H9 (cell line): ENCODE data around the gene CEP131. TPM values are rescaled to one million over a fixed set of nuclear protein-coding genes. Genes with fewer than 3 reads are reported as not detected.

Source experiments
- DNase-seq: peaks from one replicate; pipeline ENCODE4 v3.0.0-alpha.2; 2017
- H2AFZ ChIP-seq: one replicate; pipeline ENCODE4 v1.6.1; 2013; ENCODE audit warnings: mild to moderate bottlenecking, low read length, control low read depth, moderate library complexity
- H2AK5ac ChIP-seq: 2 replicates; pipeline ENCODE4 v1.6.1; 2013; ENCODE audit warnings: low read length, control low read depth, mixed read lengths; ENCODE audit not compliant: insufficient read length
- H2BK120ac ChIP-seq: one replicate; pipeline ENCODE4 v1.6.1; 2013; ENCODE audit warnings: low read depth, mild to moderate bottlenecking, low read length, control low read depth, inconsistent platforms; ENCODE audit not compliant: poor library complexity, severe bottlenecking
- H2BK12ac ChIP-seq: 2 replicates; pipeline ENCODE4 v1.6.1; 2013; ENCODE audit warnings: low read length, control low read depth, mixed read lengths, low read depth; ENCODE audit not compliant: insufficient read length
- H2BK15ac ChIP-seq: 2 replicates; pipeline ENCODE4 v1.6.1; 2013; ENCODE audit warnings: low read depth, low read length, control low read depth
- H2BK20ac ChIP-seq: one replicate; pipeline ENCODE4 v1.6.1; 2013; ENCODE audit warnings: low read depth, mild to moderate bottlenecking, low read length, control low read depth, inconsistent platforms; ENCODE audit not compliant: poor library complexity, severe bottlenecking
- H2BK5ac ChIP-seq: 2 replicates; pipeline ENCODE4 v1.6.1; 2013; ENCODE audit warnings: low read length, control low read depth, mixed read lengths; ENCODE audit not compliant: insufficient read length
- H3K14ac ChIP-seq: 2 replicates; pipeline ENCODE4 v1.6.1; 2013; ENCODE audit warnings: low read length, control low read depth; ENCODE audit not compliant: insufficient read depth
- H3K18ac ChIP-seq: 2 replicates; pipeline ENCODE4 v1.6.1; 2013; ENCODE audit warnings: low read depth, mild to moderate bottlenecking, mixed read lengths, low read length, control low read depth; ENCODE audit not compliant: insufficient read length
- H3K23ac ChIP-seq: 2 replicates; pipeline ENCODE4 v1.6.1; 2013; ENCODE audit warnings: low read length, control low read depth, mixed read lengths, low read depth; ENCODE audit not compliant: insufficient read length
- H3K23me2 ChIP-seq: 2 replicates; pipeline ENCODE4 v1.6.1; 2013; ENCODE audit warnings: low read depth, mild to moderate bottlenecking, mixed read lengths, low read length, control low read depth; ENCODE audit not compliant: insufficient read length, poor library complexity, severe bottlenecking
- H3K27ac ChIP-seq: 2 replicates; pipeline ENCODE4 v1.5.1; 2013; ENCODE audit warnings: low read length, control low read depth, mixed read lengths, low read depth; ENCODE audit not compliant: insufficient read length
- H3K27me3 ChIP-seq: 2 replicates; pipeline ENCODE4 v1.6.1; 2013; ENCODE audit warnings: low read length, control low read depth, inconsistent platforms; ENCODE audit not compliant: insufficient read depth
- H3K4ac ChIP-seq: 2 replicates; pipeline ENCODE4 v1.6.1; 2013; ENCODE audit warnings: low read depth, mild to moderate bottlenecking, control low read depth, inconsistent platforms, low read length, moderate library complexity
- H3K4me1 ChIP-seq: 2 replicates; pipeline ENCODE4 v1.6.1; 2013; ENCODE audit warnings: low read length, control low read depth, inconsistent platforms; ENCODE audit not compliant: insufficient read depth
- H3K4me2 ChIP-seq: 2 replicates; pipeline ENCODE4 v1.6.1; 2013; ENCODE audit warnings: low read length, control low read depth, mixed read lengths; ENCODE audit not compliant: insufficient read length, insufficient read depth
- H3K56ac ChIP-seq: 2 replicates; pipeline ENCODE4 v1.6.1; 2013; ENCODE audit warnings: low read depth, mild to moderate bottlenecking, mixed read lengths, low read length, control low read depth; ENCODE audit not compliant: insufficient read length
- H3K79me1 ChIP-seq: 2 replicates; pipeline ENCODE4 v1.6.1; 2013; ENCODE audit warnings: low read depth, mild to moderate bottlenecking, moderate library complexity, low read length, control low read depth, inconsistent platforms; ENCODE audit not compliant: insufficient read depth, poor library complexity, severe bottlenecking
- H3K79me2 ChIP-seq: 2 replicates; pipeline ENCODE4 v1.6.1; 2013; ENCODE audit warnings: low read length, control low read depth, inconsistent platforms; ENCODE audit not compliant: insufficient read depth
- H3K9ac ChIP-seq: 2 replicates; pipeline ENCODE4 v1.6.1; 2013; ENCODE audit warnings: low read length, control low read depth, mixed read lengths; ENCODE audit not compliant: insufficient read length; ENCODE audit errors: extremely low read depth
- H3K9me3 ChIP-seq: one replicate; pipeline ENCODE4 v1.6.1; 2013; ENCODE audit warnings: low read depth, low read length, inconsistent platforms; ENCODE audit not compliant: control insufficient read depth
- H3T11ph ChIP-seq: one replicate; pipeline ENCODE4 v1.6.1; 2013; ENCODE audit warnings: mild to moderate bottlenecking, low read length, control low read depth, inconsistent platforms
- H4K20me1 ChIP-seq: one replicate; pipeline ENCODE4 v1.6.1; 2013; ENCODE audit not compliant: control insufficient read depth, insufficient read length, insufficient read depth
- H4K5ac ChIP-seq: 2 replicates; pipeline ENCODE4 v1.6.1; 2013; ENCODE audit warnings: low read depth, mild to moderate bottlenecking, mixed read lengths, low read length, control low read depth; ENCODE audit not compliant: insufficient read length
- H4K8ac ChIP-seq: replicated peaks from 2 replicates; pipeline ENCODE4 v1.6.1; 2013; ENCODE audit warnings: low read length, control low read depth, mixed read lengths, low read depth; ENCODE audit not compliant: insufficient read length
- H4K91ac ChIP-seq: 2 replicates; pipeline ENCODE4 v1.6.1; 2013; ENCODE audit warnings: low read depth, mild to moderate bottlenecking, moderate library complexity, mixed read lengths, low read length, control low read depth; ENCODE audit not compliant: insufficient read length
- H3K27ac Mint-ChIP-seq, 3 experiments: 2 replicates in 2 of 3; 3 replicates in 1 of 3; pipeline ENCODE4 v1.8.0; 2020 to 2021; ENCODE audit warnings: mixed read lengths in 3 of 3, mild to moderate bottlenecking in 1 of 3, moderate library complexity in 1 of 3
- H3K27me3 Mint-ChIP-seq: 2 replicates; pipeline ENCODE4 v1.8.0; 2021; ENCODE audit warnings: low read depth, mild to moderate bottlenecking, moderate library complexity, mixed read lengths
- H3K36me3 Mint-ChIP-seq, 3 experiments: 2 replicates in 2 of 3; 3 replicates in 1 of 3; pipeline ENCODE4 v1.8.0; 2020 to 2021; ENCODE audit warnings: low read depth in 3 of 3, mixed read lengths in 3 of 3; ENCODE audit not compliant: insufficient read depth in 1 of 3
- H3K4me1 Mint-ChIP-seq, 2 experiments: 2 replicates each; pipeline ENCODE4 v1.8.0; 2020; ENCODE audit warnings: mixed read lengths in 2 of 2
- H3K4me3 Mint-ChIP-seq, 2 experiments: 2 replicates in 1 of 2; 3 replicates in 1 of 2; pipeline ENCODE4 v1.8.0; 2020 to 2021; ENCODE audit warnings: mild to moderate bottlenecking in 2 of 2, mixed read lengths in 2 of 2, moderate library complexity in 1 of 2
- H3K9me3 Mint-ChIP-seq, 2 experiments: 2 replicates in 1 of 2; 3 replicates in 1 of 2; pipeline ENCODE4 v1.8.0; 2020; ENCODE audit warnings: mild to moderate bottlenecking in 2 of 2, mixed read lengths in 2 of 2, moderate library complexity in 1 of 2
- CTCF ChIP-seq: fragments of 200-600 bp; sonication (generic); conservative IDR thresholded peaks from 3 replicates; pipeline ENCODE4 v1.8.0; 2021; ENCODE audit warnings: antibody characterized with exemption, mild to moderate bottlenecking
- WGBS: extraction: QIAGEN DNeasy Blood & Tissue Kit; methylation state at CpG from one replicate; pipeline ENCODE4 v1.1.7; 2013; ENCODE audit warnings: missing lambda C conversion rate, low lambda C conversion rate, mixed read lengths; ENCODE audit not compliant: insufficient read length; ENCODE audit errors: extremely low coverage; 5-methylcytosine and 5-hydroxymethylcytosine counted together
- total RNA-seq: library from RNA; stranded (reverse); gene quantifications from 2 replicates; pipeline ENCODE4 v1.2.1, GENCODE V29; 2021

Gene CEP131
- total RNA-seq, 1 experiment from 2014 or later, result 16.3 TPM

GRCh38 chr17:81169870-81170309, 52.9 kb downstream of the CEP131 start:
- WGBS, result no CpG with 5 or more reads among the region's 3 CpGs
- no peak for TF ChIP-seq CTCF
- Histone ChIP-seq H3K9me3 (no peaks in the 10 kb centered on the region), H3K27ac (no peak overlapping the region), H3K4ac (no peak overlapping the region), H3K79me2 (no peaks in the 10 kb centered on the region), H4K8ac (no peak overlapping the region), H3K4me2 (no peak overlapping the region), H2BK20ac (no peak overlapping the region), H2BK5ac (no peak overlapping the region), H3K18ac (no peak overlapping the region), H3K27me3 (no peaks in the 10 kb centered on the region), H3K9ac (no peak overlapping the region), H3K56ac (no peak overlapping the region), H3T11ph (no peak overlapping the region), H2BK15ac (no peak overlapping the region), H4K91ac (no peak overlapping the region), H3K4me1 (no peaks in the 10 kb centered on the region), H3K23me2 (peaks cover 3% of the 10 kb centered on the region), H2AFZ (no peak overlapping the region), H2AK5ac (no peak overlapping the region), H2BK120ac (no peak overlapping the region), H2BK12ac (no peak overlapping the region), H4K20me1 (peaks cover 4% of the 10 kb centered on the region), H3K23ac (no peak overlapping the region), H3K79me1 (no peaks in the 10 kb centered on the region), H3K14ac (no peak overlapping the region), H4K5ac (no peak overlapping the region)
- no peak overlapping the region for H3K4me3 Mint-ChIP-seq
- no peaks in the 10 kb centered on the region for H3K36me3 Mint-ChIP-seq
- H3K9me3 Mint-ChIP-seq, result peaks cover 0 to 1% of the 10 kb centered on the region in 2 experiments; a peak in 1 of 5 replicates
- peaks cover 17% of the 10 kb centered on the region for H3K27me3 Mint-ChIP-seq
- no peak overlapping the region for H3K27ac Mint-ChIP-seq
- DNase-seq, result no peak
- no peaks in the 10 kb centered on the region for H3K4me1 Mint-ChIP-seq
